Measurements from ENCODE around the gene SLC23A2. TPM values are rescaled to one million over a fixed set of nuclear protein-coding genes. Genes with fewer than 3 reads are reported as not detected.

The SLC23A2 gene
- polyA plus RNA-seq, 1 of the 3 experiments (the other 2 are of a cell fraction) = 14.0 TPM

GRCh38 chr20:4838526-4838925 is 162.8 kb downstream of the SLC23A2 start:
- Histone ChIP-seq H3K79me2 (ENCODE audit: insufficient read depth) (no peaks in the 10 kb centered on the region), H4K20me1 (ENCODE audit: insufficient read depth) (no peaks in the 10 kb centered on the region), H3K4me2 (no peak overlapping the region), H3K27ac (ENCODE audit: low read depth in 2 of 2, low read length in 1 of 2) (no peak overlapping the region), H3K4me1 (ENCODE audit: control insufficient read depth in 1 of 2, insufficient read depth in 2 of 2, low read depth in 1 of 2, low read length in 1 of 2) (no peaks in the 10 kb centered on the region), H2AFZ (ENCODE audit: low read depth) (no peak overlapping the region), H3F3A (replicated peaks; ENCODE audit: insufficient read depth) (no peaks in the 10 kb centered on the region), H3K27me3 (ENCODE audit: insufficient read depth) (no peaks in the 10 kb centered on the region; the same call in 1 of the 2 replicates), H3K9me2 (no peaks in the 10 kb centered on the region), H3K36me3 (replicated peaks in 1 of 2; ENCODE audit: control insufficient read depth in 1 of 2, insufficient read depth in 2 of 2, low read length in 1 of 2) (no peaks in the 10 kb centered on the region), H3K4me3 (ENCODE audit: low read depth in 2 of 2, low read length in 1 of 2) (no peak overlapping the region), H3K9me3 (no peaks in the 10 kb centered on the region), H3K9ac (no peak overlapping the region)
- ChIA-PET POLR2A (no interaction called here), CTCF (interaction anchor here (1.0 kb wide), 1 partner anchor 98 kb away, joined by 3 read pairs; no protein-coding TSS in a partner anchor)
- WGBS (ENCODE audit: low lambda C conversion rate) = 14% methylated on average over 8 of the region's 8 CpGs
- TF ChIP-seq, protein P1, sequence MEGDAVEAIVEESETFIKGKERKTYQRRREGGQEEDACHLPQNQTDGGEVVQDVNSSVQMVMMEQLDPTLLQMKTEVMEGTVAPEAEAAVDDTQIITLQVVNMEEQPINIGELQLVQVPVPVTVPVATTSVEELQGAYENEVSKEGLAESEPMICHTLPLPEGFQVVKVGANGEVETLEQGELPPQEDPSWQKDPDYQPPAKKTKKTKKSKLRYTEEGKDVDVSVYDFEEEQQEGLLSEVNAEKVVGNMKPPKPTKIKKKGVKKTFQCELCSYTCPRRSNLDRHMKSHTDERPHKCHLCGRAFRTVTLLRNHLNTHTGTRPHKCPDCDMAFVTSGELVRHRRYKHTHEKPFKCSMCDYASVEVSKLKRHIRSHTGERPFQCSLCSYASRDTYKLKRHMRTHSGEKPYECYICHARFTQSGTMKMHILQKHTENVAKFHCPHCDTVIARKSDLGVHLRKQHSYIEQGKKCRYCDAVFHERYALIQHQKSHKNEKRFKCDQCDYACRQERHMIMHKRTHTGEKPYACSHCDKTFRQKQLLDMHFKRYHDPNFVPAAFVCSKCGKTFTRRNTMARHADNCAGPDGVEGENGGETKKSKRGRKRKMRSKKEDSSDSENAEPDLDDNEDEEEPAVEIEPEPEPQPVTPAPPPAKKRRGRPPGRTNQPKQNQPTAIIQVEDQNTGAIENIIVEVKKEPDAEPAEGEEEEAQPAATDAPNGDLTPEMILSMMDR (IDR thresholded peaks at IDR 0.05) = no peak
- TF ChIP-seq TAF1 (IDR thresholded peaks at IDR 0.05; ENCODE audit: borderline replicate concordance, low read depth, low read length) (no peak), RAD21 (IDR thresholded peaks at IDR 0.05; ENCODE audit: low read length) (no peak), USF2 (IDR thresholded peaks at IDR 0.05; ENCODE audit: borderline replicate concordance, low read depth, low read length) (no peak), GABPA (IDR thresholded peaks at IDR 0.05; ENCODE audit: low read depth) (no peak), TEAD4 (IDR thresholded peaks at IDR 0.05; ENCODE audit: borderline replicate concordance, insufficient read depth) (no peak), TCF12 (IDR thresholded peaks at IDR 0.05) (no peak), MXI1 (IDR thresholded peaks at IDR 0.05; ENCODE audit: low read depth, low read length) (no peak), REST (IDR thresholded peaks at IDR 0.05; ENCODE audit: low read depth, low read length) (no peak), FOXM1 (IDR thresholded peaks at IDR 0.05; ENCODE audit: low read depth) (no peak), FOXJ3 (CRISPR knock-in tag; IDR thresholded peaks at IDR 0.05) (no peak), SIN3A (IDR thresholded peaks at IDR 0.05; ENCODE audit: borderline replicate concordance, low read depth, low read length) (no peak)
- no peak for DNase-seq
